H1 (cell line): ENCODE results near the gene CLDN14.

Experiments used
- CHD2 ChIP-seq: IDR thresholded peaks from 2 replicates; pipeline ENCODE4 v1.6.1; 2012; ENCODE audit warnings: low read length, improper control_type of control experiment
- GABPA ChIP-seq: IDR thresholded peaks from 2 replicates; pipeline ENCODE4 v1.6.1; 2011; ENCODE audit warnings: mild to moderate bottlenecking, low read length, moderate library complexity, borderline replicate concordance; ENCODE audit not compliant: insufficient read depth

DNA sequence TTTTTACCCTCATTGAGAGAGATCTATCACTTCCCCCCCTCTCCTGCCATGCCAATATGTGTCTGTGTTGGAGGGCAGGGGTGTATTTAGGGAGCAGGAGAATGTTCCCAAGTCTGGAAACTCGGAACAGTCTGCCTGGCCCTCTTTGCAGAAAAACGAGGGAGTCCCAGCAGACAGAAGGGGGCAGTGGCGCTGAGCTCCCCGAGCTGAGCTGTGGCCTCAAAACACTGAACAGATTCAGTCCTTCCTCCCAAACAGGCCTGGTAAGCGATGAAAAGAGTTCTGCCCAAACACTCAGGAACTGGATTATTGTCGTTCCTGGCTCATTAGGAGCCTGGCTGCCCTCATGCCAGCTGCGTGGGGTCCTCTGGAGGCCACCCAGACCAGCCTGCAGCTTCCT, 981 bp downstream of the CLDN14 start:
- TF ChIP-seq CHD2 (no peak), GABPA (no peak)
